Testis (tissue), 2 donors: ENCODE results near the gene ZNRD2.

ENCODE experiments used
- POLR2A ChIP-seq: fragments of 450-650 bp; IDR thresholded peaks from one replicate; pipeline ENCODE4 v1.6.1; 2017; ENCODE audit warnings: antibody characterized with exemption, mild to moderate bottlenecking, moderate library complexity
- TF ChIP-seq, protein P1 (sequence below), 3 experiments: fragments of 450-650 bp in 2 of 3; fragments of 200-600 bp in 1 of 3; sonication (generic) in 1 of 3; IDR thresholded peaks; one replicate each; pipeline ENCODE4 v1.5.1; 2016 to 2019; ENCODE audit warnings: antibody characterized with exemption in 3 of 3, mild to moderate bottlenecking in 2 of 3, moderate library complexity in 1 of 3

DNA sequence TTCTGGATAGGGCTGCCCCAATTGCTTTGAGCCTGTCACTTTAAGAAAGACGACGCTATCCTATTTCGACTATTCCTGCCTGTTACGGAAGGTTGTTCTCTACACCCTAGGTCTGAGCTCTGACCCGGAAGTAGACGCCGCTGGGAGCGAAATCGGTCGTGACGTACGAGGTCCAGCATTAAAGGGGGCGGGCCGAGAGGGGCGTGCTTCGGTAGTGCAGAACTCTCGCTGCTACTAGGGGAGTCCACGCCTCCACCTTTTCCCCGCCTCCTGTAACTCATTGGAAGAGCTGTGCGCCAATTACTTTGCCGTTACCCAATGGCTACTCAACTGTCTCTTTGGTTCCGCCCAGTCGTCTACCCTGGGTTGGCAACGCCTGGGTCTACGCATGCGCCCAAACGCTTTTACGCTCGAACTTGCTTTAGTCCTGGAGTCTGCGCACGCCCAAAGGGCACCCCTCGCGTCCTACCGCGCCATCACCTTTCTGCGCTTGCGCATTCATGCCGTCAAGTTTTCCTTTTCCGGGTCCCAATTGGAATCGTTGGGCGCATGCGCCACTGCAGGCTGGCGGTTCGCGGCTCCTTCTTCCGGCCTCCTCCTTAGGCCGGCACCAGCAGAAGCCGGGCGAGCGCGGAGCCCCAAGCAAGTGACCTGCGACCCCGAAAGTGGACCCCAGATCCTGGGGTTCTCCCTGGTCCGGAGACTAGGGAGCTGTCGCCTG lies 45.1 kb downstream of the ZNRD2 start, which contains the start of gene PCNX3:
- TF ChIP-seq, protein P1, sequence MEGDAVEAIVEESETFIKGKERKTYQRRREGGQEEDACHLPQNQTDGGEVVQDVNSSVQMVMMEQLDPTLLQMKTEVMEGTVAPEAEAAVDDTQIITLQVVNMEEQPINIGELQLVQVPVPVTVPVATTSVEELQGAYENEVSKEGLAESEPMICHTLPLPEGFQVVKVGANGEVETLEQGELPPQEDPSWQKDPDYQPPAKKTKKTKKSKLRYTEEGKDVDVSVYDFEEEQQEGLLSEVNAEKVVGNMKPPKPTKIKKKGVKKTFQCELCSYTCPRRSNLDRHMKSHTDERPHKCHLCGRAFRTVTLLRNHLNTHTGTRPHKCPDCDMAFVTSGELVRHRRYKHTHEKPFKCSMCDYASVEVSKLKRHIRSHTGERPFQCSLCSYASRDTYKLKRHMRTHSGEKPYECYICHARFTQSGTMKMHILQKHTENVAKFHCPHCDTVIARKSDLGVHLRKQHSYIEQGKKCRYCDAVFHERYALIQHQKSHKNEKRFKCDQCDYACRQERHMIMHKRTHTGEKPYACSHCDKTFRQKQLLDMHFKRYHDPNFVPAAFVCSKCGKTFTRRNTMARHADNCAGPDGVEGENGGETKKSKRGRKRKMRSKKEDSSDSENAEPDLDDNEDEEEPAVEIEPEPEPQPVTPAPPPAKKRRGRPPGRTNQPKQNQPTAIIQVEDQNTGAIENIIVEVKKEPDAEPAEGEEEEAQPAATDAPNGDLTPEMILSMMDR (IDR thresholded peaks at IDR 0.05), result peak in 2 of 3 experiments; percentile 34 to 38
- no peak for TF ChIP-seq POLR2A
